NCI-H1930 (cell line): ENCODE results near the gene FGF19.
A peak's percentile ranks its signal among the peaks of the same experiment; 100 is the strongest.

Source experiments
- DNase-seq, 2 experiments: peaks; one replicate each; lab custom pipeline; 2025; lab: John Stamatoyannopoulos, UW

FGF19 gene

DNA sequence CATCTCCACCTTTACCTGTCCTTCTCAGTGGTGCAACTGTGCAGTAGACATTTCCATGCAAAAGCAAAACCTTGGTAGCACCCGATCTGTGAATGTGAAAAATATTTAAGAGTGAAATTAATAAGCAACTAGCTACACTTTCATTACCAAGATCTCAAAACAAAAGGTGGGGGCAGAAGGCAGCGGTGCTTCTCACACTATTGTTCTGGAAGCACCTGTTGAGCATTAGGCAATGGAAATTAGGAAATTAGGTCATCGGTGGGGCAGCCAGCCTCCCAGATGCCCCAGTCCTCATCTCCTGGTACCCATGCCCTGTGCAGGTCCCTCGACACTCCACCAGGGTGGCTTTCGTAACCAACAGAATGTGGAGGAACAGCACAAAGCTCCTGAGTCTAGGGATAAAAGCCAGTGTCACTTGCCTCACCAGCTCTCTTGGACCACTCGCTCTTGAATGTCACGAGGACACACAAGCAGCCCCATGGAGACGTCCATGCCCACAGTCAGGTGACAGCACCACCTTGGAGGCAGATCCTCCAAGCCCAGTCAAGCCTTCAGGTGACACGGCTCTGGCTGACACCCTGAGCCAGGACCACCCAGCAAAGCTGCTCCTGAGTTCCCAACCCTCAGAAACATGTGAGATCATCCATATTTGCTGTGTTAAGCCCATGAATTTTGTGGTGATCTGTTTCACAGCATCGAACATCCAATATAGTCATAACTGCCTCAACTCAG lies 31.9 kb downstream of the FGF19 start:
- no peak for DNase-seq

- peak; percentile 35 to 45 for DNase-seq
Observed at GRCh38 chr11:69670158-69670845, 33.5 kb downstream of the FGF19 start.

DNA sequence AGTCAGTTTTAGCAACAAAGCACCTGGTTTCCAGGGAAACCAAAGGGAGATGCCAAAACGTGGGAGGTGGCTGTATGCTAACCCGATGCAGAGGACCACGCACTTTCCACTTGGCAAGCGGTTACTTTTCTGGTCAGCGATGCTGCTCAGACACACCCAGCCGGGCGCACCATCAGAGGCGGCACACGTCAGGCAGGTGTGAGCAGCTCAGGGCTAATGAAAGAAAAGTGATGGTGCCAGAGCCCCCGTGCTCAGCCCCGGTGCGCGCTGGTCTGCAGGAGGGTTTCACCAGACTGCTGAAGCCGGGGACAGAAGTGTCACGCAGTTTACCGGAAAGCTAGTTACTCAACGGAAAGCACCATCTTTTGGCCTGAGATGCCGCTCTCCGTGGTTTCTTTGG lies 34.3 kb downstream of the FGF19 start:
- DNase-seq, result no peak

DNA sequence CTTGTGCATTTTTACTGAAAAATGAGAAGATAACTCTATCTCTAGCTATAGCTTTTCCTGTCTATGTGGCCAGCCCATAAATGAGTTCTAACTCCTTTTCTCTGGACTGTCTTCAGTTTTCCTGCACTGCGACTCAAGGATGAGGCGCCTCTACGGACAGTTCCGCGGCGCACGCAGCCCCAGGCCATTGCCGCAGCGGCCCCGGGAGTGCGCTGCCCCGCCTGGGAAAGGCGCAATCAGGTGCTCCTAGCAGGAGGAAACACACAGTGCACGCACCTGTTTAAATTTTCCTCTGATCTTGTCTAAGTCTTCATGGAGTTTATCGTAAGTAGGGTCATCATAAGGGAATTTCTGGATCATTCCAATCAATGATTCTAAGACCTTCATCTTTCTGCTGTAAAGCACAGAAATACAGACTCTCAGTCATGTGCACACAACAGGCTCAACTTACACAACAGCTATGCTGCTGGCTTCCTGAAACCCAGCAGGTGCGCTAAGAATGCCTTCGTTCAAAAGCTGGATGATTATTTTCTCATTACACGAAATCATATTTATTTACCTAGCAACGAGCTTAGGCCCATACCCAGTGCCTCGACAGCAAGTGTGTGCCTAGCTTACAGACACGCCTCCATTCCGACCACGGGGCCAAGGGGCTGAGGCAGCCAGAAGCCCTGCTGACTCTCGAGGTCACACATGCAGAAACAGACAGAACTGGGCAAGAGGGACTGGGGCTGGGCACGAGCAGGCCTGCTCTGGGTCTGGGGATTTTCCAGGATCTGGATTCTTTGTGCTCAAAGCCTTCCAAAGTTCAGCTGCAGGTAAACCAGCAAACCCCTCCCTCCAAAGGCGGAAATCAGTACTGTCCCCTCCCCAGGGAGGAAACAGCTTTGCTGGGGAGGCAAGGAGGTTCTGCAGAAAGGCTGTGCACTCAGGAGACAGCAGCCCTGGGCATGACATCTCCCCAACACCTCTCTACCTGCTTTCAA lies 35.9 kb downstream of the FGF19 start:
- DNase-seq, result no peak

DNA sequence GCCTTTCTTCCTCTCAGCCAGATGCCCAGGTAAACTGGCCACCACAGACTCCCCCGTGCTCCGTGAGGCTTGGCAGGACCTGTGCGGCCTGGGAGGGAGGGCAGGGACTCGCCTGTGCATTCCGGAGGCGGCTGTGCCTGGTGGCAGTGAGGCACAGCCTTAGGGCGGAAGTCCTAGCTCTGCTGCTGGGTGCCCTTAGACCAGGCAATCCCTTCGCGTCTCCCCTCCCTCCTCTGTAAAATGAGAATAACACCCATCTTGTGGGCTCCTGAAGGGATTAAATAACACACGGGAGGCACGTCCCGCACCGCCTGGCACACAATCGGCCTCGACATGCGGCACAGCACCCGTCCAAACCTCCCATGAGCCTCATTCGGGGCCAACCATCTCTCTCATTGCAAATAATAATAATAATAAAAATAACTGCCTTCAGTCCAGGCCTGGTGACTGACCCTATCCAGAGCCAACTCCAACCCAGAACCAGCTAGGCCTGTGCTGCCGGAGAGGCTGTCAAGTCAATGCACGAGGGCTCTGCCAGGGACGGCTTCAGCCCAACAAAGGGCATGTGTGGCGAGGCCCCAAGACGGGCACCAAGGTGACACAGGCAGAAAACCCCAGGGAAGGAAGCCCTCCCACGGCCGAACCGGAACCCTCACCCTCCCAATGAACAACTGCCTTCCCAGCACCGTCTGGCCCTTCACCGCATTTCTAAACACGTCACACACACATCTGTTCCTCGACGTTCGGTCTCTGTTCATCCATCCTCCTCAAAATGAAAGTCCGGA lies 36.9 kb downstream of the FGF19 start:
- no peak for DNase-seq

- DNase-seq, result no peak
Observed at GRCh38 chr11:69666261-69666660, 37.6 kb downstream of the FGF19 start.

- DNase-seq, result no peak
Observed at GRCh38 chr11:69665669-69666068, 38.2 kb downstream of the FGF19 start.

DNA sequence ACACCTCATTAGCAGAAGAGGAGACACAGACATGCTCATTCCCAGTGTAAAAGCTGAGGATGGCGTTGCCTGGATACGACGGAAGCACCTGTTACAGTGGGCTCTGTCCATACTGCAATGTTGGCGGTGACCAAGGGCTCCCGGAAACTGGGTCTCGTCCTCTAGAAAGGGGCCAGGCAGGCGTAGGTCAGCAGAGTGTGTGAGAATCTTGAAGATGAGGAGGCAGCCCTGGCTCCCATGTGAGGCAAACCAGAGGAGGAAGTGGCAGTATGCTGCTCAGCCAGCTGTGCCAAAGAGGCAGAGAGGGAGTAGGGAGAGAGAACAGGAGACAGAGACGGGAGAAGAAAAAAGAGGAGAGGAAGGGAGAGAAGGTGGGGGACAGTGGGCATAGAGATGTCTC lies 38.9 kb downstream of the FGF19 start:
- DNase-seq, result no peak

DNA sequence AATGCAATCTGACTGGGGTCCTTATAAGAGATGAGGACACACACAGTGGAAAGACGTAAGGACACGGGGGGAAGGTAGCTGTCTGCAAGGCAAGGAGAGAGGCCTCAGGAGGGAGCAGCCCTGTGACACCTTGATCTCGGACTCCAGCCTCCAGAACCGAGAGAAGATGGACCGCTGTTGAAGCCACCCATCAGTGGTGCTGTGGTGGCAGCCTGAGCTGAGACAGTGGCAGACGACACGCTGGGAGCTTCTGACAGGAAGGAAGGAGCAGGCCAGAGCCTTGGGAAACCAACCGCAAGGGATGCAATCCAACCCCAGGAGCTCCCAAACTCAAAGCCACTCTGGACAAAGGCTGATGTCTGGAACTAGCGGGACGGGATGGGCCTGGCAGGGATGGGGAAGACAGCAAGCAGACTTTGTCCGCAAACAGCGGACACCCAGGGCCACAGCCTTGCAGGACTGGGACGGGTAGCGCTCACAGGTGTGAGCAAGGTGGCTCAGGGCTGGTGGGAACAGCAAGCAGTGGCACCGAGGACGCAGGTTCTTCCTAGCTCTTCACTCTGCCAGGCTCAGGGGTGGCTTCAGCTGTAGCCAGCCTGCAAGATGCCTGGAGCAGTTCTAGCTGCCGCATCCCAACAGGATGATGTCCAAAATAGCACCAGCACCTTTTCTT lies 39.6 kb downstream of the FGF19 start:
- no peak for DNase-seq

DNA sequence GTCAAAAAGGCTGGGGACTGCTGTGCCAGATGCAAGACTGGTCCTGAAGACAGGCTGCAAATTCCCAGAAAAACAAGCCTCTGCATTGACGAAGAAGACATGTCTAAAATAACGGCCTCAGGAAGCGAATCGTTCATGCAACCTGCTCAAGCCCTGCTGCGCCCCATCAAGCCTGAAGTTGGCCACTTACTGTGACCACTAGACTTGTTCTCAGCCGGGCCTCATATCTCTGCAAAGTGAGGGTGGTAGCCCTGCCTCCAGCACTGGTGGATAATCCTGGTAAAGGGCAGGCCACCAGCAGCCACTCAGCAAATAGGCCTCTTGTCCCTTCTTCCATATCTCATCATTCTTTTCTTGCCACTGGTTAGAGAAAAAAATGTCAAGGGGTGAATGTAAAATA lies 40.5 kb downstream of the FGF19 start:
- no peak for DNase-seq

- DNase-seq, result no peak
Observed at GRCh38 chr11:69662806-69663205, 41.0 kb downstream of the FGF19 start.

GRCh38 chr11:69662021-69662698 lies 41.7 kb downstream of the FGF19 start:
- DNase-seq, result no peak

DNA sequence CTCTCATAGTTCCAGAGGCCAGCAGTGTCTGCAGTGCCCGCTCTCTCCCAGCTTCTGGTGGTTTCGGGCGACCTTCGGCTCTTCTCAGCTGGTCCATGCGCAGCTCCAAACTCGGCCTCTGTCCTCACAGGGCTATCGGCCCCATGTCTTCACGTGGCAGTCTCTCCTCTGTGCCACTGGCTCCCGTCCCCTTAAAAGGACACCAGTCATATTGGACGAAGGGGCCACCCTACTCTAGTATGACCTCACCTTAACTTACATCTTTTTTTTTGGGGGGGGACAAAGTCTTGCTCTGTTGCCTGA lies 42.5 kb downstream of the FGF19 start:
- no peak for DNase-seq

DNA sequence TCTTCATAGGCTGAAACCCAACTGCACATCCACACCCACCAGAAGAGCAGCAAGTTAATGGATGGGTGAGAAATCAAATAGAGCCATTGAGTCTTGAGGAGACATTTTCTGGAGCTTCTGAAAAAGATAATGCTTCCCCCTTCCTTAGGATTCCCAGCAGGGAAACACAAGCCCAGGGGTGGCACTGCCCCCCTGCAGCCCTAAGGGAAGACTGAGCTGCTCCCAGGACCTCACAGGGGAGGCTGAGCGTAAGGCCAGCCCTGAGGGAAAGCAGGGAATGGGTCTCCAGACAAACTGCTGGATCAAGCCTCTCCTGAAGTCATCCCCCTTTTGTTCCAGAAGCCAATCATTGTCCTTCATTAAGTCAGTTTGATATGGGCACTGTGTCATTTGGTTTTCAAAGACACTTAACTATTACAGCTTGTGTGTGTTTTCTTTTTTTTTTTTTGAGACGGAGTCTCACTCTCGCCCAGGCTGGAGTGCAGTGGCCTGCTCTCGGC lies 43.8 kb downstream of the FGF19 start:
- no peak for DNase-seq

- DNase-seq, result no peak
Observed at GRCh38 chr11:69659591-69659990, 44.2 kb downstream of the FGF19 start.

DNA sequence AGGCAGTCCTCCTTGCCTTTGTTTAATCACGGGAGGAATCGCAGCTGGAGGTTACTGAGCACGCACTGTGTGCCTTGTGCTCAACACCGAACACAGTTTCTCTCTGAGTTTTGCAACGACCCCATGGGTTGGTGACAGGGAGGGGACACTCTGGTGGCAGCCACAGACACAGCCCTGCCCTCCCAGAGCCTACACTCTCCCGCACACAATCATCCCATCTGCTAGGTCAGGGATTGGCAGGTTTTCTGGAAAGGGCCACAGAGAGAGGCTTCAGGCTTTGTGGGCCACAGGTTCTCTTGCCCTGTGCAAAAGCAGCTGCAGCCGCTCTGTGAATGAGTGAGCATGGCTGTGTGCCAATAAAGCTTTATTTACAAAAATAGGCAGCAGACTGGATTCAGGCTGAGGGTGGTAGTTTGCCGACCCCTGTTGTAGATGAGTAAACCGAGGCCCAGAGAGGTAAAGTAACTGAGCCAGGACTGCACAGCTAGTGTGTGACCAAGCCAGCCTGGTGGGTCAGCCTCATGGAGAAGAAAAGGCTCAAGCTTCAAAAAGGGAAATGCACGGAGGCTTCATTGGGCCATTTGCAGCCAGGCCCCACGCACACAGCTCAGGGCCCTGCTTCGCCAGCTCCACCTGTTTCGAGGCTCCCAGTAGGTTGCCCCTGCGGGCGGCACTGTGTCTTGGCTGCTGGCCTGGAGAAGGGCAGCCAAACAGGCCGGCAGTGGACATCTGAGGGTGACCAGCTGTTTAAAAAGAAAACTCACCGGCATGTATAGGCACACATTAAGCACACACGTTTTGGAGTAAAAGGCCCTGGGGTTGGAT lies 45.0 kb downstream of the FGF19 start:
- no peak for DNase-seq

GRCh38 chr11:69657911-69658625 lies 45.8 kb downstream of the FGF19 start:
- no peak for DNase-seq

- no peak for DNase-seq
Observed at GRCh38 chr11:69657456-69657910, 46.3 kb downstream of the FGF19 start.
